GM19468 (cell line): ENCODE measurements around the gene BCL2L14.

Experiments used
- ATAC-seq: cut with Tn5 transposase; IDR thresholded peaks from one replicate; pipeline ENCODE4 v1.9.1; 2021; ENCODE audit warnings: mild to moderate bottlenecking, moderate library complexity, moderate number of reproducible peaks; ENCODE audit not compliant: unreplicated experiment; ENCODE audit errors: extremely low read depth

BCL2L14 gene, protein sequence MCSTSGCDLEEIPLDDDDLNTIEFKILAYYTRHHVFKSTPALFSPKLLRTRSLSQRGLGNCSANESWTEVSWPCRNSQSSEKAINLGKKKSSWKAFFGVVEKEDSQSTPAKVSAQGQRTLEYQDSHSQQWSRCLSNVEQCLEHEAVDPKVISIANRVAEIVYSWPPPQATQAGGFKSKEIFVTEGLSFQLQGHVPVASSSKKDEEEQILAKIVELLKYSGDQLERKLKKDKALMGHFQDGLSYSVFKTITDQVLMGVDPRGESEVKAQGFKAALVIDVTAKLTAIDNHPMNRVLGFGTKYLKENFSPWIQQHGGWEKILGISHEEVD

DNA sequence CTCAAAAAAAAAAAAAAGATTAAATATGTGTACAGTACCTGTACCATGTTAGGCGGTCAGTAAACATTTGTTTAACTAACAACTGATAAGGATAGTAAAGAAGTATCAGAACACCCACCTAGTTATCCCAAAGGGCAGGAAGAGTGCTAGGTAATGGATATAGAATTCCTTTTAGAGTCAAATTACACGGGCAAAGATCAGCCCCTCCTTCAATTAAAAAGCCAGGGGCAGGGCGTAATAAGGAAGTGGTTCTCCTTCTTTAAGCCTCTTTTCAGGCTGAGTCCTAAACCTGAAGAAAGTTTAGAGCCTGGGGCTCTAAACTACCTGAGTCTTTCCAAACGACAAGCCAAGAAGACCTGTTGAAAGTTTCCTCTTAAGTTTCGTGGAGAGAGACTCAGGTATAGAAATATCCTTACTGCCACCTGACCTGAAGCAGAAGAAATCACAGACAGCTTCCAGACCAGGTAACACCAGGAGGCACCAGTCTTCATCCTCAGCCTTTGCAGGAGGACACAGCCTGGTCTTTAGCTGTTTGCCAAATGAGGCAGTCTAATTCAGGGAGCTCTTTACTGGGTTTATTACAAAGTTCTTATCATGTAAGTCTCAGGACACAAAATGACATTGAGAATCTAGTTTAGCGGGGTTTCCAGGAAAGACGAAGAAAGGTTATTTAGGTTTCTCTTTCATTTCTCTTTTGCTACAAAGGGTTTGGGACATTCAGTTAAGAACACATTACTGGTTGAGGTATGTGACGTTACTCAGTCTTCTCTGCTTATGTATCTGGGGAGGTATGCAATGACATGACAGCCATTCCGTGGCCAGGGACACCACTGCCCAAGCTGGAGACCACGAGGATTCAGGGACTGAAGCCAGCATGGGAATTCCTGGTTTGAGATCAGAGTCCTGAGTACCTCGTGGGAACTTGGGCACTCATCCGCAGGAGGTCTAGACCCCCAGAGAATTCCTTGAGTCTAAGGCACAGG, at the start of gene BCL2L14:
Gene BCL2L14, plus strand, starts transcription at position 266 of the 983 bp plus-strand sequence. CDS start 8,367 bp downstream, outside the sequence.
- no peak for ATAC-seq

DNA sequence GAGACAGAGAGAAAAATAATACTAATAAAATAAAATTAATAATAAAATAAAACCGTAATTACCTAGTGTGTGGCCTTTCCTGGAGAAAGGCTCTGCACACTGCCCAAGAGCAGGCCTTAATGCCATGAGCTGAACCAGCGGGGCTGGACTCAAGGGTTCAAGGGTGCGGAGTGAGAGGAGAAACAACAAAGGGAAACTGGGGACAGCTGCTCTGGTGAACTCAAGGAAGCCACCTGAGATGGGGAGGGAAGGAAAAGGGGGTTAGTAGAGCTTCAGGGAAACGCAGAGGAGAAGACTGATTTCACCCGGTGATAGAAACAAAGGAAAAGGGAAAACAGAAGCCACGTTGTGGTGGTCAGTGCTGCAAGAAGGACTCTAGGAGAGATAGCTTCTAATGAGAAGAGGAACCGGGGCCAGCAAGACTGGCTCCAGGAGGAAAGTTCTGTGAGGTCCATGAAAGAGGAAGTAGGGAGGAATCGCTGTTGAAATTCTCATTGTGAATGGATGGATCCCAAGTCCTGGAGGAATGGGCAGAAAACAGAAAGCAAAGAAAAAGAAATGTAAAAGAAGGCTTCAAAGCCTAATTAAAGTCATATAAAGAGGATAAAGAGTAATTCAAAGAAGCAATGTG, 48.3 kb upstream of the BCL2L14 start:
- no peak for ATAC-seq

DNA sequence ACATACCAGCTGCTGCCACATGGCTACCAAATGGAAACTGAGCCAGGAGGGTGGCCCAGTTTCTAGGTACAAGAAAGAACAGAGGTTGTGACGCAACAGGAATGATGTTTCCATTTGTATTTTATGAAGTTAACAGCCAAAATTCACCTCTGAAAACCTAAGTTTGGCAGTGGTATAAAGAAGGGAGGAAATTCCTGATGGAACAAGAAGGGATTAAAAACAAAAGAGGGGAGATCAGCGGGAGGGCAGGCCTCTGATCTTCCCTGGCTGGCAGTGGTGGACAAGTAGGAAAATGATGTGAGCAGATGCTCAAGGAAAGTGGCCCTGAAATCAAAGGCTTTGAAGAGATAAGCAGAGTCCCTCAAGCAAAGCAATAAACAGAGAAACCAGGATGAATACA, 47.3 kb upstream of the BCL2L14 start:
- no peak for ATAC-seq

DNA sequence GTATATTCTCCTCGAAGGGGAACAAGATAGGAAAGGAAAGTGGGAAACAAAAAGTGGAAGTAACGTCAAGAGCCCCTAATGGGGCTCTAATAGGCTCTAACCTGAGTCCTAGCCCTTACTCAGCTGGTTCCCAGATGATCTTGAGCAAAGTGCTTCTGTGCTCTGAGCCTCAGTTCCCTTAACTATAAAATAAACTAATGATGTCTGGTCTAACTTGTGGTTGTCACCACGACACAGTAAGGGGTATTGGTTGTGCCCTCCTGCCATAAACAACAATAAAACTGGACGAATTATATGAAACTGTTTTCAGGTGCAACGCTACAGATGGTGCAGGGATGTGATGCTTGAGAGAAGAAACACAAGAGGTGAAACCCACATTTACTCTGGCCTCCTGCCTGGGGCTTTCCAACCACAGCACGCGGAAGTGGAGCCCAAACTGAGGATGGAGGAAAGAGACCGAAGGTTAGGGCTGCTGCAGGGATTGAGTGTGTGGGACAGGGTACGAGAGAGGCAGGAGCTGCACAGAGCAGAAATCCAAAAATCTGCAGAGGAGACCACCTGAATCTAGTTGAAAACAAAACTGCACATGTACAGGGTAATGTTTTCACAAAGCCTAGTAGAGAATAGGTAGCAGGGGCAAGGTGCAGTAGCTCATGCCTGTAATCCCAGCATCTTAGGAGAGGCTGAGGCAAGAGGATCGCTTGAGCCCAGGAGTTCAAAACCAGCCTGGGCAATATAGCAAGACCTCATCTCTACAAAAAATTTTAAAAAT, 45.6 kb upstream of the BCL2L14 start:
- peak; percentile 57 for ATAC-seq

DNA sequence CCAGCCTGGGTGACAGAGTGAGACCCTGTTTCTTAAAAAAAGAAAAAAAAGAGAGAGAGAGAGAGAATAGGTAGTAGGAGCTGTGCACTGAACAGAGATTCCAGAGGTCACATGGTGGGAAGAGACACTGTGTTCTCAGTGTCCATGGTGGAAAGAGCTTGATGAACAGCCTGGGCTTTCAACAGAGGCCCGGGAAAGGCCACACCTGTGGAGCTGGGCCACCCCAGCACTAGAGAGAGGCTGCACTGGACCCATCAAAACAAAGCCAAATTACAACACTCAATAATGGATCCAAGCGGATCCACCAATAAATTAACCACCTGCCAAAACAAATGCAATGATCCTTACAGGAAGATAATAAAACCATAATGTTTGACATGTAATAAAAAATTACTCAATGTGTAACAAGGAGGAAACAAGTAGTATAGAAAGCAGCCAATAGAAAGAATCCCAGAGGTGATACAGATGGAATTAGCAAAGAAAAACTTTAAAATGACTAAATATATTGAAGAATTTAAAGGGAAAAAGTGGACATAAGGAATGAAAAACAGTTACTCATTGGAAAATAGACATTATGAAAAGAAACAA, 44.8 kb upstream of the BCL2L14 start:
- ATAC-seq, result no peak

DNA sequence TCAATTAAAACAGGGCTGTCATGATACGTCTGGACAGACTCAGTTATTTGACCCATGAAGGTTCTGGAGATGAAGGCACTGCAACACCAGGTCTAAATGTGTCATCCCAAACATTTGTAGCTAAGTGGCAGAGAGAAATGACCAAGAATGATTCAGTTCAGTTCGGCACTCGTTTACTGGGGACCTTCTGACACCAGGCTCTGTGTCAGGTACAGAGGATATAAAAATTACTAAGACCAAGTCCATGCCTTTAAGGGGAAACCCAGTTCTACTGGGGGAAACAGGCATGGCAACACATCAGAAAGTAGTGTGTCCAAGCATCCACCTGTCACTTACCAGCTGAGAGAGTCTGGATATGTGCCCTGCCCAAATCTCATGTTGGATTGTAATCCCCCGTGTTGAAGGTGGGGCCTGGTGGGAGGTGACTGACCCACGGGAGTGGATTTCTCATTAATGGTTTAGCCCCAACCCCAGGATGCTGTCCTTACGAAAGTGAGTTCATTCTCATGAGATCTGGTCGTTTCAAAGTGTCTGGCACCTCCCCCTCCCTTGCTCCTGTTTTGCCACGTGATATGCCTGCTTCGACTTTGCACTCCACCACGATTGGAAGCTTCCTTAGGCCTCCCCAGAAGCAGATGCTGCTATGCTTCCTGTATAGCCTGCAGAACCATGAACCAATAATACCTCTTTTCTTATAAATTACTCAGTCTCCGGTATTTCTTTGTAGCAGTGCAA, 41.9 kb upstream of the BCL2L14 start:
- ATAC-seq, result no peak

DNA sequence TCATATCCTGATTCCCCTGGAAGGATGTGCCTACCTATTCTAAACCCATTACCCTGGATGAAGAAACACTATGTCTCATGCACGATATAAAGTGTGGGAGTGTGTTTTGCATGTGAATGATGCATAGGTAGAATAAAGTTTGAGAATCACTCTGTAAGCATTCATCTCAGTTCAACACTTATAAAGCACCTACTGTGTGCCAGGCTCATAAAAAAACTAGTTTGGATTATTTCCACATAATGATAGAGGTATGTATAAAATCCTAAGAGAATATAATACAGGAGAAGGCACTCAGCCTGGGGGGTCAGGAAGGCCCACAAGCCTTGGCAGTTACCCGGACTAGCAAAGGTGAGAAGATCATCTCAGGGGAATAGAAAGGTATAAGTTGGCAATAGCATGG, 41.1 kb upstream of the BCL2L14 start:
- ATAC-seq, result no peak

DNA sequence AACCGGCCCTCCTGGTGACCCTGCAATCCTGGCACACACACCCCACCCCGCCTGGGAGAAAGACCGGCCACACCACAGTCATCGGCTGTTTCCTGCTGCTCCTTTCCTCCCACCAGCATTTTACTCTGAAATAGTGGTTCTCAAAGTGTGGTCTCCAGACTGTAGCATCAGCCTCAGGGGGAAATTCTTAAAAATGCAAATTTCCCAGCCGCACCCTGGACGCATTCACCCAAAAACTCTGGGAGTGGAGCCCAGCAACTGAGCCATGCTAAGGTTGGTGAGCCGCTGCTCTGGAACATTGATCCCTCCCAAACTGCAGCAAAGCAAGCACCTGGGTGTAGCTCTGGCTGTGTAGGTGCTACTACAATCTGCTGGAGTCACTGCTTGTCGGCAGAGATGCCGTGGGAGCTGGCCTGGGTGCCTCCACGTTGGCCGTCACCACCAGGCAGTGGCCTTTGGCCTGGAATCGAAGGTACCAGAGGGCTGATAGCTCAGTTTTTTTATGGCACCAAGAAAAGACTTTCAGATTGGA, 38.4 kb upstream of the BCL2L14 start:
- no peak for ATAC-seq

DNA sequence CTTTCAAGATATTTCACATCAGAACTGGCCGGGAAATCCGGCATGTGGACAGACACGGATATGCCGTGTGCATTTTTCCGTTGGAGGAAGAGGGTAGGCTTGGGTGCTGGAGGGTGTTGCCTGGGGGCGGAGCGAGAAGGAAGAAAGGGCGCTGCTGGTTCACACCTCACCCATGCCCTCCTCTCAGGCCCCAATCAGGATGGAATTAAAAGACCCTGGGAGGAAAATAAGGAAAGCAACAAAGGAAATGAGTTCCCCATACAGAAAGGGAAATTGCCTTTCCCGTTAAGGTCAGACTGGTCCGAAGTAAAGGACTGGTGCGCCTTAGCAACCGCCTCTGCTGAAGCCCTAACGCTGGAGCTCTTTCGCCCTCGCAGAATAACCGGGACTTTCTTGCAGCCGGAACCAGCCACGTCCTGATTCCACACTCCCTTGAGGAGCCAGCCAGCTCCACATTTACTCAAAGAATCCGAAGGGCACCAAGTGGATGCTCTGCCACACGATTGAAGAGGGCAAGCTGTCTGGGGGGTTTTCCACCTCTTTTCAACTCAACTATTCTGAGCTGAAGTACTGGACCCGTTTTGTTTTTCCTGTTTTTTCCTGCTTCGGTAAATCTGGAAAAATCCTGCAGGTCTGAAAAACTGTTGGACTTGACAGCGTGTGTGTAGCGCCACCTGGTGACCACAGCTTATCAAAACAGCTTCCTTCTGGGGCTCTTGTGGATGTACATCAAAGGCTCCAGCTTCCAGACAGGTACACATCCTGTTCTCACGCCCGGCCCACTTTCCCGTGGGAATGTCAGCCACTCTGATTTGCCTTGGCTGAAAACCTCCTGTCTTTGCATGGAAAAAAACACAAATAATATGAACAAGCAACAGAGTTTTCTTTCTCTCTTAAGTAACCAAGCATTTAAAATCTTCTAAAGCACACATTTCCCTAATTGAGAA, 37.6 kb upstream of the BCL2L14 start:
- no peak for ATAC-seq

DNA sequence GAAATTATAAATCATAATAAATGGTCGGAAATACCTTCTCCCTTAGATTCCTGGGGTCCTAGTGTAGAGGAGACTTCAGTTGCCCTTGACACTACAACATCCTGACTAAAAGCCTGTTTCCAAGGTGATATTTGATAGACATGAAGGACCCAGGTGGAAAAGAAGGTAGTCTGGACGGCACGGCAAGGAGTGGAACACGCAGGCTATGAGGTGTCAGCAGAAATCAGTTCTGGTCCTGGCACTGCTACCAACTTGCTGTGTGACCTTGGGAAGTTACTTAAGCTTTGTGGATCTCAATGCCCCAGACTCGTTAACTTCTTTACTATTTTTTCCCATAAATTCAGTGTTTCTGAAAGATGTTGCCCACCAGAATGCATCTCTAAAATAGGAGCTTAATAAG, 36.9 kb upstream of the BCL2L14 start:
- no peak for ATAC-seq

DNA sequence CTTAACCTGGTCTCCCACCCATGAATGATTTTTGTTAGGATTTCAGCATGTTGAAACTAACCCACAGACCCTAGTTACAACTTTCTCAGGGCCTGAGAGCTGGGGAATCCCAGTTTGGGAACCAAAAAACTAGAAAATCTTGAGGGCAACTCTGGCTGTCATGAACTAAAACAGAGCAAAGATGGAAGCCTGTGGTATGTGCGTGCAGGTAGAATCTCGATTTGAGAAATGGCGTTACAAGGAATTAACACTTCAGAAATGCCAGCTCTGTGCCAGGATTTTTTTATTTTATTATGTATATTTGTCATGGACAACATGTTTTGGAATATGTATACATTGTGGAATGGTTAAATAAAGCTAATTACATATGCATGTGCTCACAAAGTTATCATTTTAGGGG, 36.4 kb upstream of the BCL2L14 start:
- no peak for ATAC-seq

DNA sequence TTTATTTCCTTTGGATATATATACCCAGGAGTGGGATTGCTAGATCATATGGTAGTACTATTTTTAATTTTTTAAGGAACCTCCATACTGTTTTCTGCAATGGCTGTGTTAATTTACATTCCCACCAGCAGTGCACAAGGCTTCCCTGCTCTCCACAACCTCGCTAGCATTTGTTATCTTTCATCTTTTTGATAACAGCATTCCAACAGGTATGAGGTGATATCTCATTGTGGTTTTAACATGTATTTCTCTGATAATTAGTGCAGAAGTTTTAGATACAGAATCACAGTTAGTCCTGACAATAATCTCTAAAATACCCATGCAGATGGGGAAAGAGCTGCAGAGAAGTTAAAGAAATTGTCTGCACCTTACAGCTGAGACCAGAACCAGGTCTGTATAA, 35.5 kb upstream of the BCL2L14 start:
- no peak for ATAC-seq

DNA sequence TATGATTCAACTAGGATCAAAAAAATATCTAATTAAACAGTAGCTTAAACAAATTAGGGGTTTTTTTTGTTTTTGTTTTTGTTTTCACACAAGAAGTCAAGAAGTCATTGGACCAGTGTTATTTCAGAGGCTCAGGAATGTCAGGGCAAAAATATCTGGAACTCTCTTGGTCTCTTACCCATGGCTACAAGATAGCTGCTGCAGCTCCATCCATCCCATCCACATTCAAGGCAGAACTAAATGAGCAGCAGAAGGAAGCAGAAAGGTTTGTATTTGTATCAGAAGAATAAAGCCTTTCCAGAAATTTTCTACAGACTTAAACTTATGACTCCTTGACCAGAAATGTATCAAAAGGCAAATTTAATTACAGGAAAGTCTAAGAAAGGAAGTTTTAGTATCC, 33.8 kb upstream of the BCL2L14 start:
- no peak for ATAC-seq

DNA sequence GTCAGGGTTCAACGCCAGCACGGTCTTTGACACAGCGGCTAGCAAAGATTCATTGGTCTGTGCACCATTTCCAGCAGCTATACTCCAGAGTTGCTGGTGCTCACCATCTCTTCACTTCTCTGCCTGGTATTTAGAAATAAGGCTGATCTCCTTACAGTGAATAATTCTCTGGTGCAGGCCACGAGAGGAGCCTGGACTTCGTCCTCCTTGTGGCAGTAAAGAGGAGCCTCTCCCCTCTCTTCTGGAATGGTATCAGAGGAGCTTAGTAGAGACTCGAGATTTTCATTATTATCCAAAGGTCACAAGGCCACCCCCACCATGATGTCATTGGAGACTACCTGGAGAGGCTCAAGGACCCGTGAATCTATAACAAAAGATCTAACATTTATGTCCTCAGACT, 30.8 kb upstream of the BCL2L14 start:
- no peak for ATAC-seq

DNA sequence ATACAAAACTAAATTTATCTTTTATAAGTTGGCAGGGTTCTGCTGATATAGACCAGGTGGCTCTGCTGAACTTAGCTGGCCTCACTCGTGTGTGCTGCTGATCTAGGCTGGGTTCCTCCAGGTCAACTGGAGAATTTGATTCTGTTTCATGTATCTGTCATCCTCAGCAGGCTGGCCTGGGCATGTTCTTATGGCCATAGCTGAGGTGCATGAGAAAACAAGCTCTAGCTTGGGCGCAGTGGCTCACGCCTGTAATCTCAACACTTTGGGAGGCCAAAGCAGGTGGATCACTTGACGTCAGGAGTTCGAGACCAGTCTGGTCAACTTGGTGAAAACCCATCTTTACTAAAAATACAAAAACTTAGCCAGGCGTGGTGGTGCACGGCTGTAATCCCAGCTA, 24.3 kb upstream of the BCL2L14 start:
- ATAC-seq, result no peak

DNA sequence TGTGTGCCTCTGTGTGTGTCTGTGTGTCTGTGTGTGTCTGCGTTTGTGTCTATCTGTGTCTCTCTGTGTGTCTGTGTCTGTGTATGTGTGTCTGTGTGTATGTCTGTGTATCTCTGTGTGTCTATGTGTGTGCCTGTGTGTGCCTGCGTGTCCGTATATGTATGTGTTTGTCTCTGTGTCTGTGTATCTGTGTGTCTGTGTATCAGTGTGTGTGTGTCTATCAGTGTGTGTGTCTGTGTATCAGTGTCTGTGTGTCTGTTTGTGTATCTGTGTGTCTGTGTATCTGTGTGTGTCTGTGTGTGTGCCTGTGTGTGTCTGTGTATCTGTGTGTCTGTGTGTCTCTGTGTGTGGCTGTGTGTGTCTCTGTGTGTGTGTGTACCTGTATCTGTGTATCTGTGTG, 23.1 kb upstream of the BCL2L14 start:
- ATAC-seq, result no peak

DNA sequence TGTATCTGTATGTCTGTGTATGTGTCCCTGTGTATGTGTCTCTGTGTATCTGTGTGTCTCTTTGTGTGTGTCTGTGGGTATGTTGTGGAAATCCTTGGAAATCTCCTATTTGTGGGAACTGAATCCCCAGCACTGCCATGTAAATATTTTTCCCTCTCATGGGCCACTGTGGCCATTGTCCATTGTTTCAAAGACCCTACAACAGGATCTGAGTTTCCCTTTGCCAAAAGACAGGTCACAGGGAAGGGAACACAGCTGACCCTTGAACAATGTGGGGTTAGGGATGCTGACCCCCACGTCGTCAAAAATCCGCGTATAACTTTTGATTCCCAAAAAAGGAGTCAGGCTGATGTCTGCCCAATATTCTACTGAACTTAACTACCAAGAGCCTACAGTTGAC, 22.5 kb upstream of the BCL2L14 start:
- no peak for ATAC-seq

DNA sequence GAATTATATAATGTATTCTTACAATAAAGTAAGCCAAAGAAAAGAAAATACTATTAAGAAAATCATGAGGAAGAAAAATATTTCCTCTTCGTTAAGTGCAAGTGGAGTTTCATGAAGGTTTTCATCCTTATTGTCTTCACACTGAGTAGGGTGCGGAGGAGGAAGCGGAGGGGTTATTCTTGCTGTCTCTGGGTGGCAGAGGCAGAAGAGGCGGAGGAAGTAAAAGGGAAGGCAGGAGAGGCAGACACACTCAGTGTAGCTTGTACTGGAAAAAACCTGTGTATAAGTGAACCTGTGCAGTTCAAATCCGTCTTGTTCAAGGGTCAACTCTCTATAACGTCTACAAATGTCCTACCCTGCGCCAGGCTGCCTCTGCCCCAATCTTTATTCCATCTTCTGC, 22.0 kb upstream of the BCL2L14 start:
- no peak for ATAC-seq
